HG02588 (cell line): ENCODE measurements around the gene BMPER.
"Not testable (repeated sequence)": the region's sequence is repeated elsewhere in the genome, so short reads cannot be mapped to it uniquely, and the experiment has no call there.

ENCODE experiments used
- ATAC-seq: cut with Tn5 transposase; IDR thresholded peaks from one replicate; pipeline ENCODE4 v1.9.1; 2021; ENCODE audit warnings: mild to moderate bottlenecking, moderate library complexity; ENCODE audit not compliant: unreplicated experiment

Gene BMPER

DNA sequence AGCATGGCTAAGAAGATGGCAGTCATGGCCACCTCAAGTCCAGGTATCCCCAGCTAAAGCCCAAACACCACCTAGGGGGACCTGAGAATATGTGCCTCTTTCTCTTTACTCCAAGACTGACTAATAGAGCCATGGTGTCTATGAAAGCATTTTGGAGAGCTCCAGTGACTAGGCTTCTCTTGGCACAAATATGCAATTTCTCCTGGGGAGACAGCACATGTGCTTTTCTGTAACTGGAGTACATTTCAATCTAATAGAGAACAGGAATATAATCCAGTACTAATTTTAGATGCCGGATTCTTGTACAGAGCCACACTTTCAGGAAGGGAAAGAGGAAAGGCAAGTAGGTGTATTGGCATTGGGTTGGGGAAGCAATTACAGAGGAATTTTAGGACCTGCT is 260.1 kb downstream of the BMPER start:
- ATAC-seq = no peak

DNA sequence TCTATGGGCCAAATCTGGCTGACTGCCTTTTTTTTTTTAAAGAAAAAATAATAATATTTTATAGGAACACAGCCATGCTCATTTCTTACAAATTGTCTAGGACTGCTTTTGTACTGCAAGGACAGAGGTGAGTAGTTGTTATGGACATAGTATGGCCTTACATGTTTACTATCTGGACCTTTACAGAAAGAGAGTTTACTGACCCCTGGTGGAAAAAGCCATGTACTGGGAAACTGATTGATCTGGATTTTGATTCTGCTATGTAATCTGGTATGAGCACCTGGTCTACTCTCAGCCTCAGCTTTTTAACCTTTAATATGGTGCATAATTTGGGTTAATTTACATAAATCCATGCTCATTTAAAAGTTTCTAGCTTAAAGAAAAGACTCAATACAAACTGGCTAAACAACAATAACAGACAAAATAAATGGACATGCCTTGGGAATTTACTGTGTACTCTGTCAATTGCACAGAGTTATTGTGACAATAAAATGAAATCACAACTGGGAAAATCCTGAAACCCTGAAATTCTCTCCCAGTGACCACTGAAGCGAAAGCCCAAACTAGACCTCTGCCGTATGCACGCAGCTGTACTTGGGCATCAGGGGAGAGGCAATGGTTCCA is 260.7 kb downstream of the BMPER start:
- no peak for ATAC-seq

DNA sequence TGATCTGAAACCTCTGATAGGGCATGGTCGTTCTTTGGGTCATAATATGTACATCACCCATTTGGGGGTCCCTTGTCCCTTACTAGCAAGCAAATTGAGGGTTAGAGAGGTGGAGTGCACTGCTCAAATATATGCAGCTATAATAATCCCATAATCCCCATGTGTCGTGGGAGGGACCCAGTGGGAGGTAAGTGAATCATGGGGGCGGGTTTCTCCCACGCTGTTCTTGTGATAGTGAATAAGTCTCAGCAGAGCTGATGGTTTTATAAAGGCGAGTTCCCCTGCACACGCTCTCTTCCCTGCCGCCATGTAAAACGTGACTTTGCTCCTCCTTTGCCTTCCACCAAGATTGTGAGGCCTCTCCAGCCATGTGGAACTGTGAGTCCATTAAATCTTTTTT is 262.7 kb downstream of the BMPER start:
- ATAC-seq = no peak

DNA sequence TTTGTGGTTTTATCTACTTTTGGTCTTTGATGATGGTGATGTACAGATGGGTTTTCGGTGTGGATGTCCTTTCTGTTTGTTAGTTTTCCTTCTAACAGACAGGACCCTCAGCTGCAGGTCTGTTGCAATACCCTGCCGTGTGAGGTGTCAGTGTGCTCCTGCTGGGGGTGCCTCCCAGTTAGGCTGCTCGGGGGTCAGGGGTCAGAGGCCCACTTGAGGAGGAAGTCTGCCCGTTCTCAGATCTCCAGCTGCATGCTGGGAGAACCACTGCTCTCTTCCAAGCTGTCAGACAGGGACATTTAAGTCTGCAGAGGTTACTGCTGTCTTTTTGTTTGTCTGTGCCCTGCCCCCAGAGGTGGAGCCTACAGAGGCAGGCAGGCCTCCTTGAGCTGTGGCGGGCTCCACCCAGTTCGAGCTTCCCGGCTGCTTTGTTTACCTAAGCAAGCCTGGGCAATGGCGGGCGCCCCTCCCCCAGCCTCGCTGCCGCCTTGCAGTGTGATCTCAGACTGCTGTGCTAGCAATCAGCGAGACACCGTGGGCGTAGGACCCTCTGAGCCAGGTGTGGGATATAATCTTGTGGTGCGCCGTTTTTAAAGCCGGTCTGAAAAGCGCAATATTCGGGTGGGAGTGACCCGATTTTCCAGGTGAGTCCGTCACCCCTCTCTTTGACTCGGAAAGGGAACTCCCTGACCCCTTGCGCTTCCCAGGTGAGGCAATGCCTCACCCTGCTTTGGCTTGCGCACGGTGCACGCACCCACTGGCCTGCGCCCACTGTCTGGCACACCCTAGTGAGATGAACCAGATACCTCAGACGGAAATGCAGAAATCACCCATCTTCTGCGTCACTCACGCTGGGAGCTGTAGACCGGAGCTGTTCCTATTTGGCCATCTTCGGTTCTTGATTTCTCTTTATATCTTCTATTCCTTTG is 269.6 kb downstream of the BMPER start:
- not testable (repeated sequence) for ATAC-seq

DNA sequence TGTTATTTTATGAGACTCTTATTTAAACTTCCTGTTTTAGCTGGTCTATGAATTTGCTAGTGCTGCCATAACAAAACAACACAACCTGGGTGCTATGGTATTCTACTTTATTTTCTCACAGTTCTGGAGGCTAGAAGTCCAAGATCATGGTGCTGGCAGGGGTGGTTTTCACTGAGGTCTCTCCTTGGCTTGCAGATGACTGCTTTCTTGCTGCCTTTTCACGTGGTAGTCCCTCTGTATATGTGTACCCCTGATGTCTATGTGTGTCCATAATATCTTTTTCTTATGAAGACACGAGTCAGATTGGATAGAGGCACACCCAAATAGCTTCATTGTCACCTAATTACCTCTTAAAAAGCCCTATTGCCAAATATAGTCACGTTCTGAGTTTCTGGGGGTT is 270.5 kb downstream of the BMPER start:
- ATAC-seq = no peak

DNA sequence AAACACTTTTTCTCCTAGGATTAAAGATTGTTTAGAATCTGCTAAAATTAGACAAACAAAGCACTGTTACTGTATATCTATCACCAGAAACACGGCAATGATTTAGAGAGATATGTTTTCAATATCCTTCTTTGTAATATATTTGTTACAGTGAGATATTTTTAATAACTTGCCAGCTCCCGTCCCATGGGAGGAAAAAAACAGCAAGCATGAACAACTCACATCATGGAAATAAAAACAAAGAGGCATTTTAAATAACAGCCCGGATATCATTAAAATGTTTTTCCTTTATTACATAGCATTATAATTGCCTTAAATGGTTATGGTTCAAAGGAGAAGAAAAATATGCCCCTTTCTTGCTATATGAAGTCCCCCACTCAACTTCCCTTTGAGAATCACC is 272.1 kb downstream of the BMPER start:
- no peak for ATAC-seq

DNA sequence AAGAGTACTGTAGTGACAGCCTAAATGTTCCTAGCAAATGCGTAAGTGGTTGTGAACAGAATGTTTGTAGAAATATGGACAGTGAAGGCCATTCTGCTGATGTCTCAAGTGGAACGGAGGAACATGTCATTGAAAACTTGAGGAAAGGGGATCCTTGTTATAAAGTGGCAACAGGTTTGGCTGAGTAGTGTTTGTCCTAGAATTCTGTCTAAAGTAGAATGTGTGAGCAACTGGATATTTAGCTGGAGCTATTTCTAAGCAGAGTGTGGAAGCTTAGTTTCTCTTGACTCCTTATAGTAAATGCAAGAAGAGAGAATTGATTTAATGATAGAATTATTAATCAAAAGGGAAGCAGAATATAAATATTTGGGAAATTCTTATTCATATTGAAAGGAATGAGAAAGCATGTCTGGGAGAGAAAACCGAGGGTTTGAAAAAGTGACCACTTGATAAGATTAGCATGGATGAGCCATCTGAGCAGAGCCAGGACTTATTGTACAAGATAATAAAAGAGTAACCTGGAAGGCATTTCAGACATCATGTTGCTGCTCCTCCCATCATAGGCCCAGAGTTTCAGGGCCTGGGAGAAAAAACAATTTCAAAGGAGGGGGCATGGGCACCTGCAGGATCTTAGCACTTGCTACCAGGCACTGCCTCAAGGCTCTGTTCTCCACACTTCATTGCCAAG is 276.1 kb downstream of the BMPER start:
- ATAC-seq = no peak

DNA sequence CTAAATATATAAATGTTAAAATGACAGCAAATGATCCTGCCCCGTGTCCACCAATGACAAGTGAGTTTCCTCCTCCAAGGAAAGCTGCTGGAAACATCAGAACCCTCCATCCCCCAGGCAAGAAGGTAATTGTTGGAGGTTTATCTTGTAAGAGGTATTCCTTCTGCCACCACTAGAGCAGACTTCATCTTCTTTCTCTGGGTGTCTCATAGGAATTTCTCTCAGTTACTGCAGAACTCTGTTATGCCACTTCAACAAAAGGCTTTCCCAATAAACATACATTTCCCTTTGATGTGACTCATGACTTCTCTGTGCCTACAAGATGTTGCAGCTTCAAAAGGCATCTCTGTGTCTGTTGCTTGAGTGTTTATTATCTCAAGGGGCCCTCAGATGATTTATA is 279.1 kb downstream of the BMPER start:
- ATAC-seq = no peak

DNA sequence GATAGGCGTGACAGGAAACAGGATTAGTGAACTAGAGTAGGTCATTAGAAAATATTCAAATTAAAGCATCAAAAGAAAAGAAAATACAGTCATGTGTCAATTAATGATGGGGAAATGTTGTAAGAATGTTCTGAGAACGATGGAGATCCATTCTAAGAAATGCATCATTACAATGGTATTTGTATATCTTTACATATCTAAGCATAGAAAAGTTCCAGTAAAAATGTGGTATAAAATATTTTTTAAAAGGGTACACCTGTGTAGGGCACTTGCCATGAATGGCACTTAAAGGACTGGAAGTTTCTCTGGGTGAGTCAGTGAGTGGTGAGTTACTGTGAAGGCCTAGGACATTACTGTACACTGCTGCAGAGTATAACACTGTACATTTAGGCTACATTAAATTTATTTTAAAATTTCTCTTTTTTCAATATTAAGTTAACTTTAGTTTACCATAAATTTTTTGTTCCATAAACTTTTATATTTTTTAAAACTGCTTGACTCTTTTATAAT is 282.5 kb downstream of the BMPER start:
- no peak for ATAC-seq

DNA sequence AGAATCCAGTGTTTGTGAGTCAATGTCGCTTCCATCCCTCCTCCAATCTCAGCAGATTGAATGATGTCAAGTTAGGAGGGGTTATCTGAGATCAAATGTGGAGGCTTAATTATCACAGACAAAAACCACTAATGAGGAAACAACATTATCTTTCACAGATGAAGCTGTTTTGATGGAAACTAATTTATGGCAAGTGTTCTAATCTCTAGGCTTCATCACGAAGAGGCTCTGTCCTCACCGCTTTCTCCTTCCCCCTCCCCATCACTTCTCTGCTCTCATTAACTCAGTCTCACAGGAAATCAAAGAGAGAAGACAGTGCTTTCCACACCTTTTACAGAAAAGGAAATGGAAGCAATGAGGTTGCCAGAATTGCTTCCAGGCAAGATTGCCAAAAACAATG is 283.7 kb downstream of the BMPER start:
- no peak for ATAC-seq

DNA sequence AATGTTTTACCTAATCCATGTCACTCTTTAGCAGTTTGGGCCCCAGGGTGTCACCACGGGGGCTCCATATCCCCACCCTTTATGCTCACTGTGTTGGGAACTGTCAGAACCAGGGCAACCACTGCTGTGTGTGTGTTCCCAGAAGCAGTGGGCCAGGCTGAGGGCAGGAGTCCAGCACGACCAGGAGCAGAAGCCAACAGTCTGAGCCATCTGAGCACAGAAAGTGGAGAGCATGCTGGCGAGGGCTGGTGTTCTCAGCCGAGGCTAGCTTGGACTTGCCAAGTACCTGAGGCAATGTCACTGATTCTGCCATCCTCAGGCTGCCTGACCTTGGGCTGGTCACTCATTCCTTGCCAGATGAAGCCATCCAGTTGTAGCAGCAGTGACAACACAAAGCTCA is 285.0 kb downstream of the BMPER start:
- ATAC-seq = no peak

DNA sequence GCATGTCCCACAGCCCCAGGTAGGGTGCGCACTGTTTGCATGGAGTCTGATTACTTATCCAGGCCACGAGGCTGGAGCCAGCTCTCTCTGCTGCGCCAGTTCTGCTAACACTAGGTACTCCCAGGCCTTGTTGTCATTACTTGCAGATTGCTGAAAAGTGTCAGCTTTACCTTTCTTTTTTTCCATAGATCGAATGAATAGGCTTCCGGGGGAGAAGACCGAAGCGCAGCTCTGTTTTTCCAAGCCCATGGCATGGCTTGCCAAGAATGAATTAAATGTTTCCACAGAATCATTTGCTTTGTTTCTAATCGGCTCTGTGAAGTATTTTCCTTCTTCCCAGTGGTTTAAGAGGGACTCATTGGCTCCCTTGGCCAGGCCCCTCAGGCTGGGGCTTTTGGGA is 285.8 kb downstream of the BMPER start:
- ATAC-seq = no peak

DNA sequence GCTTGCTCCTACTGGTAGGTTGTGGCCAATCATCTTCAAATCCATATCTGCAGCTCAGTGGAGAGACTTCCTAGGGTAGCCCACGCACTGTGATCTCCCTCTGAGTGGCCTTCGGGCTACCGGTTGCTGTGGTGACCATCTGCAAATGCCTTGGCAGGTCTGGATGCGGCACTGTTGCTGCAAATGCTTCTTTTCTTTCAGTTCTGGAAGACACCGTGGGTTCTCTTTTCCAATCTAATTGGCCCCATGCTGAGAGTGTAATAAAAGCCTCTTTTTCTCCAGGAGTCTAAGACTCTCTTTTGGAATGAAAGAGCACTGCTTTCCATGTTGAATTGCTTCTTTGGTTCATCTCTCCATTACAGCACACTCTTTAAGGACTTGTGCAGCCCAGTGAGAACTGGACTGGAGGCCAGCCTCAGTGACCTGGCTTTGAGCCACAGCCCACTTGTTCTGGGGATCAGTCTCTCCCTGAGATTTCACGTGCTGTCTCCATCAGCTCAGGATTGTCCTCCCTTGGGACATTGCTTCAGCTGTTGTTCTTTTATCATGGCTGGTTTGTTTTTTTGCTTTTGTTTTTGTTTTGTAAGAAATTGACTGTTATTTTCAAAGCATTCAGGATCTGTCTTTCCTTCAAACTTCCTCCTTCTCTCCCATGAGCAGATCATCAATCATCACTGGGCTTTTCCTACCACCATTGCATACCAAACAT is 286.6 kb downstream of the BMPER start:
- ATAC-seq = no peak

DNA sequence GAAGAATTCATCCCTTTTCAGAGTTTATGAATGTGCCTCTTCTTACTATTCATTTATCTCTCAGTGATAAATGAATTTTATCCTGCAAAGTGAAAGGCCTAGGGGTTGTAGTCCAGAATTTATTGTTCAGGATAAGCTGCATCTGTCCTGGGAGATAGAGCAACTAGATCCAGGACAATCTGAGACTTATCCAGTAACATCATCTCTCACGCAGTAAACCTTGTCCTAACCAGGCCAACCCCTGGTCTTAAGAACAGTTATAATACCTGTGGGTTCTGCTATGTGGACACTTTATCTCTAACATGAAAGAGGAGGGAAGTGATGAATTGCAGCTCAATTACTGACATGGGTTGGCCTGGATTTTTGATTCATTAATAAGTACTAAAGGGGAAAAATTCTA is 287.6 kb downstream of the BMPER start:
- no peak for ATAC-seq

DNA sequence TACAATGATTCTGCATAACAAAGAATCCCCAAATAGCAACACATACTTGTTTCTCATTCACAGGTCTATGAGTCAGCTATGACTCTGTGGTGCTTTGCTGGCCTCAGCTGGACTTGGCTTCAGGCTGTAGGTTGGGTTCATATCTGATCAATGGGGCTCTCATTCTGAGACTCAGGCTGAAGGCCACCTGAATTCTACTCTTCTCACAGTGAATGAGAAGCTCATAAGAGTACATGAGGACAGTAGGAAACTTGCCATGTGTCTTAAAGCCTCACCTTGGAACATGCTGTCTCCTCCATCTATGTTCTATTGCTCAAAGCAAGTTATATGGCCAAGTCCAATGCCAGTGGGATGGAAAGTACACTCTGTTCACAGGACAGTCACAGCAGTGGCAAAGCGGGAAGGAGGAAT is 292.9 kb downstream of the BMPER start:
- no peak for ATAC-seq
